HepG2 (cell line): Measurements from ENCODE around the gene RAD1. TPM values are rescaled to one million over a fixed set of nuclear protein-coding genes. Genes with fewer than 3 reads are reported as not detected.

Source experiments
- ATAC-seq: fragments of 200-7000 bp; cut with Tn5 transposase; 3 replicates; pipeline ENCODE4 v1.9.1; 2020; ENCODE audit warnings: mild to moderate bottlenecking, moderate library complexity
- BruUV-seq: library from RNA; stranded (reverse); fragments of 400-500 nt; replicated peaks from 2 replicates; lab custom pipeline; 2021; lab: Mats Ljungman, UMichigan
- CTCF ChIA-PET: fragments of 300-600 bp; formaldehyde crosslinking; extraction: SDS; loops from one replicate; lab custom pipeline; 2021; ENCODE audit warnings: low total read pairs, inconsistent platforms, low intra/inter-chr PET ratio; lab: Yijun Ruan, JAX
- POLR2A ChIA-PET: fragments of 350-600 bp; sonication (Branson Sonifier 250); formaldehyde crosslinking; loops from one replicate; lab custom pipeline; 2020; ENCODE audit warnings: antibody characterized with exemption, inconsistent platforms; lab: Yijun Ruan, JAX
- DNase-seq: peaks from one replicate; pipeline ENCODE4 v3.0.0-alpha.2; 2015; ENCODE audit warnings: low spot score
- FAIRE-seq: peaks from 3 replicates; lab custom pipeline; 2011; peaks lifted over from hg19 to GRCh38; lab: Jason Lieb, UNC
- H2AFZ ChIP-seq: one replicate; pipeline ENCODE4 v1.6.1; 2011; ENCODE audit warnings: low read length, inconsistent platforms
- H3K27ac ChIP-seq: fragments of 300-600 bp; 3 replicates; pipeline ENCODE4 v1.8.0; 2011; ENCODE audit warnings: mixed run types, mild to moderate bottlenecking, mixed read lengths, low read length, inconsistent platforms; ENCODE audit not compliant: insufficient read depth; ENCODE audit errors: extremely low read length
- H3K27me3 ChIP-seq, 2 experiments: fragments of 200-600 bp in 1 of 2; 2 replicates in 1 of 2; 3 replicates in 1 of 2; pipeline versions ENCODE4 v1.6.0 to v1.8.0; 2011; ENCODE audit warnings: low read length in 2 of 2, mild to moderate bottlenecking in 2 of 2, moderate library complexity in 2 of 2, inconsistent platforms in 1 of 2; ENCODE audit not compliant: insufficient read depth in 2 of 2, control insufficient read depth in 1 of 2
- H3K36me3 ChIP-seq, 2 experiments: fragments of 200-600 bp in 1 of 2; replicated peaks in 1 of 2; 2 replicates in 1 of 2; 3 replicates in 1 of 2; pipeline versions ENCODE4 v1.5.1 to v1.8.0; 2011; ENCODE audit warnings: low read length in 2 of 2, inconsistent platforms in 1 of 2; ENCODE audit not compliant: insufficient read depth in 2 of 2, control insufficient read depth in 1 of 2
- H3K4me1 ChIP-seq: 2 replicates; pipeline ENCODE4 v1.5.1; 2012; ENCODE audit warnings: low read length, inconsistent platforms; ENCODE audit not compliant: insufficient read depth
- H3K4me2 ChIP-seq: 2 replicates; pipeline ENCODE4 v1.6.0; 2011; ENCODE audit warnings: low read depth, low read length, inconsistent platforms
- H3K4me3 ChIP-seq, 3 experiments: fragments of 200-600 bp in 1 of 3; sonication (generic), shearing (Covaris generic) in 1 of 3; replicated peaks in 1 of 3; 2 replicates each; pipeline ENCODE4 v1.5.1; 2011 to 2016; ENCODE audit warnings: low read length in 3 of 3, inconsistent platforms in 2 of 3, low read depth in 2 of 3, mild to moderate bottlenecking in 2 of 3, control low read depth in 1 of 3, mixed read lengths in 1 of 3; ENCODE audit not compliant: insufficient read depth in 1 of 3
- H3K79me2 ChIP-seq: one replicate; pipeline ENCODE4 v1.6.1; 2011; ENCODE audit warnings: low read length, inconsistent platforms; ENCODE audit not compliant: insufficient read depth
- H3K9ac ChIP-seq: 2 replicates; pipeline ENCODE4 v1.6.0; 2011; ENCODE audit warnings: mild to moderate bottlenecking, low read depth, low read length, inconsistent platforms; ENCODE audit not compliant: insufficient read depth
- H3K9me3 ChIP-seq: 2 replicates; pipeline ENCODE4 v1.5.1; 2012; ENCODE audit warnings: mild to moderate bottlenecking, low read length
- H4K20me1 ChIP-seq: 2 replicates; pipeline ENCODE4 v1.6.0; 2011; ENCODE audit warnings: inconsistent platforms, mild to moderate bottlenecking, low read length, moderate library complexity; ENCODE audit not compliant: insufficient read depth
- HOMEZ ChIP-seq: IDR thresholded peaks from 2 replicates; pipeline ENCODE4 v1.6.1; 2016; ENCODE audit warnings: low read depth
- IKZF5 ChIP-seq: IDR thresholded peaks from 2 replicates; pipeline ENCODE4 v1.6.1; 2018; ENCODE audit warnings: missing genetic modification reagents, mild to moderate bottlenecking, missing compliant biosample characterization
- KDM2A ChIP-seq: sonication (generic); formaldehyde crosslinking; IDR thresholded peaks from 2 replicates; pipeline ENCODE4 v1.4.0; 2020; ENCODE audit warnings: low read depth, missing genetic modification reagents, borderline replicate concordance
- MAF1 ChIP-seq: sonication (generic); formaldehyde crosslinking; IDR thresholded peaks from 2 replicates; pipeline ENCODE4 v1.5.0; 2020; ENCODE audit warnings: missing genetic modification reagents, borderline replicate concordance
- SOX5 ChIP-seq: IDR thresholded peaks from 2 replicates; pipeline ENCODE4 v1.6.1; 2016; ENCODE audit warnings: borderline replicate concordance
- XRCC5 ChIP-seq: fragments of 200-400 bp; formaldehyde crosslinking; optimal IDR thresholded peaks from 2 replicates; pipeline ENCODE3; 2017; ENCODE audit warnings: mild to moderate bottlenecking, low read length
- YEATS2 ChIP-seq: sonication (generic); formaldehyde crosslinking; IDR thresholded peaks from 2 replicates; pipeline ENCODE4 v1.4.0; 2020; ENCODE audit warnings: missing genetic modification reagents, borderline replicate concordance
- ZNF616 ChIP-seq: sonication (generic); formaldehyde crosslinking; IDR thresholded peaks from 2 replicates; pipeline ENCODE4 v1.5.0; 2020; ENCODE audit warnings: low read depth, mild to moderate bottlenecking, missing genetic modification reagents
- ZNF788 ChIP-seq: sonication (generic); formaldehyde crosslinking; IDR thresholded peaks from 2 replicates; pipeline ENCODE4 v1.5.0; 2020; ENCODE audit warnings: mild to moderate bottlenecking, missing genetic modification reagents, borderline replicate concordance
- ZZZ3 ChIP-seq: sonication (generic); formaldehyde crosslinking; IDR thresholded peaks from 2 replicates; pipeline ENCODE4 v1.4.0; 2020; ENCODE audit warnings: missing genetic modification reagents, mild to moderate bottlenecking, borderline replicate concordance
- WGBS: methylation state at CpG from one replicate; pipeline ENCODE4 v1.1.6; 2017; ENCODE audit warnings: low lambda C conversion rate; 5-methylcytosine and 5-hydroxymethylcytosine counted together
- in situ Hi-C: cut with HindIII; loops from 2 replicates; pipeline ENCODE4 v1.10.0; 2017; ENCODE audit warnings: low pct_unique_long_range_greater_than_20kb; ENCODE audit not compliant: extremely low pct_ligation_motif_present
- intact Hi-C: fragments of 100-400 bp; cut with micrococcal nuclease; formaldehyde crosslinking; loops from one replicate; pipeline ENCODE4 v1.10.0; 2022; ENCODE audit not compliant: unreplicated experiment
- polyA plus RNA-seq, 8 experiments: library from polyadenylated mRNA; depleted of rRNA in 3 of 8; stranded (reverse) in 7 of 8; unstranded in 1 of 8; fragments of >200 nt; fragmentation: Illumina TruSeq in 4 of 8; extraction: Trizol in 4 of 8; gene quantifications; 2 replicates each; pipeline versions ENCODE4 v1.2.1 to v1.2.3, GENCODE V29; 2011 to 2016; ENCODE audit warnings: low read depth in 4 of 8, missing spikeins in 1 of 8, mixed read lengths in 1 of 8; ENCODE audit not compliant: insufficient read depth in 1 of 8
- total RNA-seq, 5 experiments: library from RNA; depleted of rRNA; stranded (reverse); fragments of >200 nt; fragmentation: Illumina TruSeq; extraction: Trizol; gene quantifications; 2 replicates each; pipeline ENCODE4 v1.2.3, GENCODE V29; 2016; ENCODE audit warnings: low read depth in 1 of 5
- TF ChIP-seq, protein P1 (sequence below): sonication (generic); formaldehyde crosslinking; IDR thresholded peaks from 2 replicates; pipeline ENCODE4 v1.4.0; 2020; ENCODE audit warnings: missing genetic modification reagents, borderline replicate concordance
- TF ChIP-seq, protein P2 (sequence below): fragments of 450-650 bp; IDR thresholded peaks from 2 replicates; pipeline ENCODE4 v1.6.1; 2016
- TF ChIP-seq, protein P3 (sequence below): sonication (generic); formaldehyde crosslinking; IDR thresholded peaks from 2 replicates; pipeline ENCODE4 v1.4.0; 2020; ENCODE audit warnings: mild to moderate bottlenecking, low read depth, missing genetic modification reagents

The RAD1 gene
- total and polyA plus RNA-seq, 2 of the 13 experiments (the other 11 are each of a cell fraction or from before 2014, with no cell fraction given) = 14.7 to 39.1 TPM

GRCh38 chr5:34929134-34929719 is 13.9 kb upstream of the RAD1 start, which contains the start of gene DNAJC21:
Gene DNAJC21 (plus strand): TSS chr5:34929559. CDS start chr5:34929820, 261 bp downstream.
- Histone ChIP-seq H3K4me2 (peak within 1 kb of the TSS; percentile 77), H3K27me3 (no peaks in the 10 kb centered on the region; a peak in 1 of 5 replicates), H3K4me3 (peak within 1 kb of the TSS; percentile 91 to 99 (median 96)), H3K36me3 (peaks cover 5 to 26% of the 10 kb centered on the region in 2 experiments), H3K9ac (peak within 1 kb of the TSS; percentile 94), H2AFZ (peak within 1 kb of the TSS; percentile 54), H3K79me2 (peaks cover 37% of the 10 kb centered on the region), H3K4me1 (peaks cover 19% of the 10 kb centered on the region), H4K20me1 (no peaks in the 10 kb centered on the region), H3K27ac (peak within 1 kb of the TSS; percentile 92), H3K9me3 (no peaks in the 10 kb centered on the region)
- intact Hi-C loops (loop anchor here (2.0 to 5.0 kb wide), 2 partner anchors 14 to 1223 kb away; partner anchors contain the start of genes BRIX1, LMBRD2, RAD1 and SKP2), in situ Hi-C loops (no loop called here)
- POLR2A ChIA-PET = interaction anchor here (1.0 to 3.4 kb wide), 7 partner anchors 11 to 443 kb away, joined by 3 to 92 read pairs (median 8); partner anchors contain the start of genes BRIX1, RAD1 and TTC23L
- peak; percentile 93 for ATAC-seq
- CTCF ChIA-PET = no interaction called here
- DNase-seq = peak; percentile 92
- peak; percentile 15 for FAIRE-seq
- 1% methylated on average over 40 of the region's 63 CpGs for WGBS
- BruUV-seq = no TSS peak
- TF ChIP-seq ZZZ3 (CRISPR knock-in tag) (no peak), ZNF788 (CRISPR knock-in tag) (peak; percentile 41; the same call in 1 of the 2 replicates), SOX5 (CRISPR knock-in tag) (peak; percentile 33; the same call in 1 of the 2 replicates), KDM2A (CRISPR knock-in tag) (peak; percentile 42; the same call in 1 of the 2 replicates), XRCC5 (peak; percentile 23), MAF1 (CRISPR knock-in tag) (no peak), IKZF5 (CRISPR knock-in tag) (peak; percentile 30; the same call in 1 of the 2 replicates), HOMEZ (CRISPR knock-in tag) (peak; percentile 48; the same call in 1 of the 2 replicates), YEATS2 (peak; percentile 51; the same call in 1 of the 2 replicates), ZNF616 (CRISPR knock-in tag) (peak; percentile 13; the same call in 1 of the 2 replicates)
- TF ChIP-seq, protein P1, sequence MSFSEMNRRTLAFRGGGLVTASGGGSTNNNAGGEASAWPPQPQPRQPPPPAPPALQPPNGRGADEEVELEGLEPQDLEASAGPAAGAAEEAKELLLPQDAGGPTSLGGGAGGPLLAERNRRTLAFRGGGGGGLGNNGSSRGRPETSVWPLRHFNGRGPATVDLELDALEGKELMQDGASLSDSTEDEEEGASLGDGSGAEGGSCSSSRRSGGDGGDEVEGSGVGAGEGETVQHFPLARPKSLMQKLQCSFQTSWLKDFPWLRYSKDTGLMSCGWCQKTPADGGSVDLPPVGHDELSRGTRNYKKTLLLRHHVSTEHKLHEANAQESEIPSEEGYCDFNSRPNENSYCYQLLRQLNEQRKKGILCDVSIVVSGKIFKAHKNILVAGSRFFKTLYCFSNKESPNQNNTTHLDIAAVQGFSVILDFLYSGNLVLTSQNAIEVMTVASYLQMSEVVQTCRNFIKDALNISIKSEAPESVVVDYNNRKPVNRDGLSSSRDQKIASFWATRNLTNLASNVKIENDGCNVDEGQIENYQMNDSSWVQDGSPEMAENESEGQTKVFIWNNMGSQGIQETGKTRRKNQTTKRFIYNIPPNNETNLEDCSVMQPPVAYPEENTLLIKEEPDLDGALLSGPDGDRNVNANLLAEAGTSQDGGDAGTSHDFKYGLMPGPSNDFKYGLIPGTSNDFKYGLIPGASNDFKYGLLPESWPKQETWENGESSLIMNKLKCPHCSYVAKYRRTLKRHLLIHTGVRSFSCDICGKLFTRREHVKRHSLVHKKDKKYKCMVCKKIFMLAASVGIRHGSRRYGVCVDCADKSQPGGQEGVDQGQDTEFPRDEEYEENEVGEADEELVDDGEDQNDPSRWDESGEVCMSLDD (CRISPR knock-in tag) = no peak
- TF ChIP-seq, protein P2, sequence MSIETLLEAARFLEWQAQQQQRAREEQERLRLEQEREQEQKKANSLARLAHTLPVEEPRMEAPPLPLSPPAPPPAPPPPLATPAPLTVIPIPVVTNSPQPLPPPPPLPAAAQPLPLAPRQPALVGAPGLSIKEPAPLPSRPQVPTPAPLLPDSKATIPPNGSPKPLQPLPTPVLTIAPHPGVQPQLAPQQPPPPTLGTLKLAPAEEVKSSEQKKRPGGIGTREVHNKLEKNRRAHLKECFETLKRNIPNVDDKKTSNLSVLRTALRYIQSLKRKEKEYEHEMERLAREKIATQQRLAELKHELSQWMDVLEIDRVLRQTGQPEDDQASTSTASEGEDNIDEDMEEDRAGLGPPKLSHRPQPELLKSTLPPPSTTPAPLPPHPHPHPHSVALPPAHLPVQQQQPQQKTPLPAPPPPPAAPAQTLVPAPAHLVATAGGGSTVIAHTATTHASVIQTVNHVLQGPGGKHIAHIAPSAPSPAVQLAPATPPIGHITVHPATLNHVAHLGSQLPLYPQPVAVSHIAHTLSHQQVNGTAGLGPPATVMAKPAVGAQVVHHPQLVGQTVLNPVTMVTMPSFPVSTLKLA = peak; percentile 67
- TF ChIP-seq, protein P3, sequence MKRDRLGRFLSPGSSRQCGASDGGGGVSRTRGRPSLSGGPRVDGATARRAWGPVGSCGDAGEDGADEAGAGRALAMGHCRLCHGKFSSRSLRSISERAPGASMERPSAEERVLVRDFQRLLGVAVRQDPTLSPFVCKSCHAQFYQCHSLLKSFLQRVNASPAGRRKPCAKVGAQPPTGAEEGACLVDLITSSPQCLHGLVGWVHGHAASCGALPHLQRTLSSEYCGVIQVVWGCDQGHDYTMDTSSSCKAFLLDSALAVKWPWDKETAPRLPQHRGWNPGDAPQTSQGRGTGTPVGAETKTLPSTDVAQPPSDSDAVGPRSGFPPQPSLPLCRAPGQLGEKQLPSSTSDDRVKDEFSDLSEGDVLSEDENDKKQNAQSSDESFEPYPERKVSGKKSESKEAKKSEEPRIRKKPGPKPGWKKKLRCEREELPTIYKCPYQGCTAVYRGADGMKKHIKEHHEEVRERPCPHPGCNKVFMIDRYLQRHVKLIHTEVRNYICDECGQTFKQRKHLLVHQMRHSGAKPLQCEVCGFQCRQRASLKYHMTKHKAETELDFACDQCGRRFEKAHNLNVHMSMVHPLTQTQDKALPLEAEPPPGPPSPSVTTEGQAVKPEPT (CRISPR knock-in tag) = 0 out of 2 replicates have a peak, but pooled peaks have one; percentile 18
